K562 (cell line): Measurements from ENCODE around the gene ERRFI1. TPM values are rescaled to one million over a fixed set of nuclear protein-coding genes. Genes with fewer than 3 reads are reported as not detected.

Experiments
- ETV6 ChIP-seq, 3 experiments: fragments of 150-350 bp in 1 of 3; sonication (generic) in 1 of 3; formaldehyde crosslinking in 1 of 3; IDR thresholded peaks; 2 replicates each; pipeline versions ENCODE4 v1.6.1 to v1.8.0; 2014 to 2022; ENCODE audit warnings: borderline replicate concordance in 2 of 3, low read depth in 2 of 3, antibody characterized with exemption in 1 of 3, low read length in 1 of 3, mild to moderate bottlenecking in 1 of 3, missing genetic modification reagents in 1 of 3
- SETDB1 ChIP-seq: IDR thresholded peaks from one replicate; pipeline ENCODE4 v1.6.1; 2012; ENCODE audit warnings: low read length, control low read depth, inconsistent platforms
- ZNF507 ChIP-seq: conservative IDR thresholded peaks from 2 replicates; pipeline ENCODE4 v1.6.1; 2017; ENCODE audit warnings: missing genetic modification characterization, missing compliant biosample characterization
- polyA plus RNA-seq, 8 experiments: library from polyadenylated mRNA; depleted of rRNA in 4 of 8; stranded (reverse) in 5 of 8; unstranded in 3 of 8; fragments of >200 nt; fragmentation: Nextera tagmentation in 2 of 8; fragmentation: Illumina TruSeq in 1 of 8; extraction: Ambion mirVana in 2 of 8; extraction: Trizol in 1 of 8; gene quantifications; 2 replicates each; pipeline versions ENCODE4 v1.2.1 to v1.2.3, GENCODE V29; 2011 to 2014; ENCODE audit warnings: inconsistent platforms in 1 of 8, missing spikeins in 1 of 8
- total RNA-seq, 7 experiments: library from RNA; depleted of rRNA in 6 of 7; stranded (reverse); fragments of >200 nt in 6 of 7; fragmentation: Illumina TruSeq in 2 of 7; extraction: Trizol in 2 of 7; gene quantifications; 2 replicates each; pipeline versions ENCODE4 v1.2.1 to v1.2.3, GENCODE V29; 2011 to 2021; ENCODE audit warnings: low replicate concordance in 1 of 7
- TF ChIP-seq, protein P1 (sequence below): sonication (generic); formaldehyde crosslinking; IDR thresholded peaks from 2 replicates; pipeline ENCODE4 v1.8.1; 2023; ENCODE audit warnings: mild to moderate bottlenecking, missing genetic modification reagents
- TF ChIP-seq, protein P2 (sequence below): fragments of 450-650 bp; conservative IDR thresholded peaks from 2 replicates; pipeline ENCODE4 v1.6.1; 2016; ENCODE audit warnings: missing genetic modification characterization, low read depth, mild to moderate bottlenecking, control low read depth, missing compliant biosample characterization
- TF ChIP-seq, protein P3 (sequence below), 3 experiments: fragments of 200-800 bp in 1 of 3; sonication (Bioruptor generic) in 1 of 3; sonication (generic) in 1 of 3; formaldehyde crosslinking in 1 of 3; IDR thresholded peaks; 2 replicates each; pipeline versions ENCODE4 v1.6.1 to v1.8.0; 2016 to 2022; ENCODE audit warnings: mild to moderate bottlenecking in 2 of 3, missing compliant biosample characterization in 2 of 3, missing genetic modification characterization in 2 of 3, missing genetic modification reagents in 1 of 3

The ERRFI1 gene
- total and polyA plus RNA-seq, 9 of the 15 experiments (the other 6 are each of a cell fraction or from before 2014, with no cell fraction given): 0.67 to 4.4 (median 1.1) TPM

DNA sequence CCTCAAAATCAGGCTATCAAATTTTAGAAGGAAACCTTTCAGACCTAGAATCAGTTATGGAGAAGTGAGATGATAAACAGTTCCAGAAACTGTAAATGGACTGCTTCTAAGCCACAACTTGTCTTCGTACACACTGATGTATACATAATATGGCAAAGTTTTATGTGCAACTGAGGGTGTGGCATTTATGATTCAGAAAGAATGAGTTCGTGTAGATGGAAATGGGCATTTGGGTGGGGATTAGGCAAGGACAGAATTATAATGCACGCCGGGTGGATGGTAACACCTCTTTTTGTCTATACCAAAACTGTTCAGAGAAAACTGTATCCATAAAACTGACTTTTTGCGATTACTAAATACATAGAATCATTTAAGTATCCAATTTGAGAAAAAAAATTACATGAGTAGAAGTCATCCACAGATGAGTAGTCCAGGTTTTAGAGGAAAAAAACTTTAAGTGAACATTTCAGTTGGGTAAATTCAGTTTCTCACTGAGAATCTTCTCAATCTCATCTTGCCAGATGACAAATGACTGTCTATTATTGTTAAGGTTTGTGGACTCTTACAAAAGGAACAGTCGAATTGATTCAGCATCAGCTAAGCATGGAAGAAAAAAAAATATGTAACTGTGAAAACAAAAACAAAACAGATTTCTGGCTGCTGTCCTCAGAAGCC lies 22.5 kb downstream of the ERRFI1 start (continued):
- TF ChIP-seq, protein P1, sequence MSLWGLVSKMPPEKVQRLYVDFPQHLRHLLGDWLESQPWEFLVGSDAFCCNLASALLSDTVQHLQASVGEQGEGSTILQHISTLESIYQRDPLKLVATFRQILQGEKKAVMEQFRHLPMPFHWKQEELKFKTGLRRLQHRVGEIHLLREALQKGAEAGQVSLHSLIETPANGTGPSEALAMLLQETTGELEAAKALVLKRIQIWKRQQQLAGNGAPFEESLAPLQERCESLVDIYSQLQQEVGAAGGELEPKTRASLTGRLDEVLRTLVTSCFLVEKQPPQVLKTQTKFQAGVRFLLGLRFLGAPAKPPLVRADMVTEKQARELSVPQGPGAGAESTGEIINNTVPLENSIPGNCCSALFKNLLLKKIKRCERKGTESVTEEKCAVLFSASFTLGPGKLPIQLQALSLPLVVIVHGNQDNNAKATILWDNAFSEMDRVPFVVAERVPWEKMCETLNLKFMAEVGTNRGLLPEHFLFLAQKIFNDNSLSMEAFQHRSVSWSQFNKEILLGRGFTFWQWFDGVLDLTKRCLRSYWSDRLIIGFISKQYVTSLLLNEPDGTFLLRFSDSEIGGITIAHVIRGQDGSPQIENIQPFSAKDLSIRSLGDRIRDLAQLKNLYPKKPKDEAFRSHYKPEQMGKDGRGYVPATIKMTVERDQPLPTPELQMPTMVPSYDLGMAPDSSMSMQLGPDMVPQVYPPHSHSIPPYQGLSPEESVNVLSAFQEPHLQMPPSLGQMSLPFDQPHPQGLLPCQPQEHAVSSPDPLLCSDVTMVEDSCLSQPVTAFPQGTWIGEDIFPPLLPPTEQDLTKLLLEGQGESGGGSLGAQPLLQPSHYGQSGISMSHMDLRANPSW (CRISPR knock-in tag): no peak
- TF ChIP-seq SETDB1 (no peak), ZNF507 (tag) (no peak), ETV6 (IDR thresholded peaks at IDR 0.05; ENCODE audit: borderline replicate concordance in 1 of 2, low read depth in 2 of 2, low read length in 1 of 2) (no peak), ETV6 (CRISPR knock-in tag; IDR thresholded peaks at IDR 0.05; ENCODE audit: borderline replicate concordance) (no peak)
- TF ChIP-seq, protein P2, sequence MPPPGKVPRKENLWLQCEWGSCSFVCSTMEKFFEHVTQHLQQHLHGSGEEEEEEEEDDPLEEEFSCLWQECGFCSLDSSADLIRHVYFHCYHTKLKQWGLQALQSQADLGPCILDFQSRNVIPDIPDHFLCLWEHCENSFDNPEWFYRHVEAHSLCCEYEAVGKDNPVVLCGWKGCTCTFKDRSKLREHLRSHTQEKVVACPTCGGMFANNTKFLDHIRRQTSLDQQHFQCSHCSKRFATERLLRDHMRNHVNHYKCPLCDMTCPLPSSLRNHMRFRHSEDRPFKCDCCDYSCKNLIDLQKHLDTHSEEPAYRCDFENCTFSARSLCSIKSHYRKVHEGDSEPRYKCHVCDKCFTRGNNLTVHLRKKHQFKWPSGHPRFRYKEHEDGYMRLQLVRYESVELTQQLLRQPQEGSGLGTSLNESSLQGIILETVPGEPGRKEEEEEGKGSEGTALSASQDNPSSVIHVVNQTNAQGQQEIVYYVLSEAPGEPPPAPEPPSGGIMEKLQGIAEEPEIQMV (tag): no peak
- TF ChIP-seq, protein P3, sequence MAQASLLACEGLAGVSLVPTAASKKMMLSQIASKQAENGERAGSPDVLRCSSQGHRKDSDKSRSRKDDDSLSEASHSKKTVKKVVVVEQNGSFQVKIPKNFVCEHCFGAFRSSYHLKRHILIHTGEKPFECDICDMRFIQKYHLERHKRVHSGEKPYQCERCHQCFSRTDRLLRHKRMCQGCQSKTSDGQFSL (CRISPR knock-in tag; IDR thresholded peaks at IDR 0.05): no peak
- TF ChIP-seq, protein P3 (tag; IDR thresholded peaks at IDR 0.05): no peak
